MCF 10A (cell line): ENCODE results near the gene NR3C1. TPM values are rescaled to one million over a fixed set of nuclear protein-coding genes. Genes with fewer than 3 reads are reported as not detected.

ENCODE experiments used
- BruUV-seq: library from RNA; stranded (reverse); fragments of 400-500 nt; replicated peaks from 2 replicates; lab custom pipeline; 2021; lab: Mats Ljungman, UMichigan
- CTCF ChIA-PET: fragments of 300-600 bp; sonication (Branson Sonifier 250); formaldehyde crosslinking; extraction: SDS; loops from one replicate; lab custom pipeline; 2021; ENCODE audit warnings: antibody characterized with exemption, inconsistent platforms; lab: Yijun Ruan, JAX
- POLR2A ChIA-PET: fragments of 300-600, 350-650 bp; sonication (Branson Sonifier 250); formaldehyde crosslinking; extraction: SDS; loops from one replicate; lab custom pipeline; 2020; ENCODE audit warnings: antibody characterized with exemption, inconsistent platforms; lab: Yijun Ruan, JAX
- DNase-seq: peaks from one replicate; pipeline ENCODE4 v3.0.0-alpha.2; 2018; ENCODE audit not compliant: unreplicated experiment
- H3K27ac Mint-ChIP-seq: one replicate; pipeline ENCODE4 v1.8.0; 2022; ENCODE audit warnings: mild to moderate bottlenecking, low read depth, mixed read lengths; ENCODE audit not compliant: unreplicated experiment
- H3K27me3 Mint-ChIP-seq: one replicate; pipeline ENCODE4 v1.8.0; 2022; ENCODE audit warnings: mixed read lengths; ENCODE audit not compliant: insufficient read depth, unreplicated experiment
- H3K36me3 Mint-ChIP-seq: one replicate; pipeline ENCODE4 v1.8.0; 2022; ENCODE audit warnings: mild to moderate bottlenecking, moderate library complexity, mixed read lengths; ENCODE audit not compliant: insufficient read depth, unreplicated experiment
- H3K4me1 Mint-ChIP-seq: one replicate; pipeline ENCODE4 v1.8.0; 2022; ENCODE audit warnings: mixed read lengths; ENCODE audit not compliant: insufficient read depth, unreplicated experiment
- H3K4me3 Mint-ChIP-seq: one replicate; pipeline ENCODE4 v1.8.0; 2022; ENCODE audit warnings: mild to moderate bottlenecking, moderate library complexity, mixed read lengths; ENCODE audit not compliant: unreplicated experiment
- H3K9me3 Mint-ChIP-seq: one replicate; pipeline ENCODE4 v1.8.0; 2022; ENCODE audit warnings: mixed read lengths; ENCODE audit not compliant: unreplicated experiment
- CTCF ChIP-seq: fragments of 200-600 bp; IDR thresholded peaks from one replicate; pipeline ENCODE4 v1.8.0; 2022; ENCODE audit warnings: antibody characterized with exemption, mild to moderate bottlenecking; ENCODE audit not compliant: unreplicated experiment
- intact Hi-C: fragments of 100-400 bp; cut with micrococcal nuclease; formaldehyde crosslinking; loops from 2 replicates; pipeline ENCODE4 v1.14.1; 2022
- total RNA-seq: library from RNA; stranded (reverse); gene quantifications from 2 replicates; pipeline ENCODE4 v1.2.3, GENCODE V29; 2022

The NR3C1 gene
- total RNA-seq, 1 experiment from 2014 or later, result 92.9 TPM

GRCh38 chr5:143390941-143391340, 12.5 kb downstream of the NR3C1 start:
- CTCF ChIA-PET, result interaction anchor here (0.6 to 0.8 kb wide), 2 partner anchors 15 to 97 kb away, joined by 3 read pairs; no protein-coding TSS in a partner anchor
- DNase-seq, result no peak
- Mint-ChIP-seq H3K9me3 (peaks cover 9% of the 10 kb centered on the region), H3K4me1 (peaks cover 60% of the 10 kb centered on the region), H3K27ac (no peak overlapping the region), H3K4me3 (no peak overlapping the region), H3K36me3 (peaks cover 13% of the 10 kb centered on the region), H3K27me3 (no peaks in the 10 kb centered on the region)
- BruUV-seq, result no TSS peak
- no peak for TF ChIP-seq CTCF
- intact Hi-C loops, result no loop called here
- POLR2A ChIA-PET, result interaction anchor here (0.6 to 8.8 kb wide), 15 partner anchors 9 to 780 kb away, joined by 3 to 116 read pairs (median 3); partner anchors contain the start of genes KCTD16, NR3C1 and YIPF5

- peaks cover 16% of the 10 kb centered on the region for H3K9me3 Mint-ChIP-seq
- H3K36me3 Mint-ChIP-seq, result peaks cover 14% of the 10 kb centered on the region
- TF ChIP-seq CTCF, result no peak
- no peak overlapping the region for H3K27ac Mint-ChIP-seq
- ChIA-PET POLR2A (interaction anchor here (0.6 to 8.8 kb wide), 11 partner anchors 11 to 780 kb away, joined by 3 to 116 read pairs (median 3); partner anchors contain the start of genes KCTD16, NR3C1 and YIPF5), CTCF (interaction anchor here (0.6 to 1.5 kb wide), 3 partner anchors 14 to 677 kb away, joined by 3 to 4 read pairs (median 3); no protein-coding TSS in a partner anchor)
- no TSS peak for BruUV-seq
- intact Hi-C loops, result no loop called here
- no peaks in the 10 kb centered on the region for H3K27me3 Mint-ChIP-seq
- no peak for DNase-seq
- peaks cover 54% of the 10 kb centered on the region for H3K4me1 Mint-ChIP-seq
- H3K4me3 Mint-ChIP-seq, result no peak overlapping the region
These were observed 13.2 kb downstream of the NR3C1 start for GRCh38 chr5:143390258-143390657.

GRCh38 chr5:143386725-143387124, 16.8 kb downstream of the NR3C1 start:
- H3K27me3 Mint-ChIP-seq, result no peaks in the 10 kb centered on the region
- H3K4me3 Mint-ChIP-seq, result no peak overlapping the region
- ChIA-PET POLR2A (interaction anchor here (1.6 to 2.3 kb wide), 2 partner anchors 10 to 12 kb away, joined by 4 to 8 read pairs; no protein-coding TSS in a partner anchor), CTCF (no interaction called here)
- peaks cover 32% of the 10 kb centered on the region for H3K4me1 Mint-ChIP-seq
- peak overlapping the region; percentile 36 for H3K27ac Mint-ChIP-seq
- H3K36me3 Mint-ChIP-seq, result peaks cover 32% of the 10 kb centered on the region
- H3K9me3 Mint-ChIP-seq, result peaks cover 20% of the 10 kb centered on the region
- intact Hi-C loops, result no loop called here
- TF ChIP-seq CTCF, result no peak
- DNase-seq, result no peak
- no TSS peak for BruUV-seq

- peaks cover 37% of the 10 kb centered on the region for H3K36me3 Mint-ChIP-seq
- peaks cover 32% of the 10 kb centered on the region for H3K4me1 Mint-ChIP-seq
- no peak overlapping the region for H3K4me3 Mint-ChIP-seq
- H3K27ac Mint-ChIP-seq, result no peak overlapping the region
- POLR2A ChIA-PET, result no interaction called here
- BruUV-seq, result no TSS peak
- H3K9me3 Mint-ChIP-seq, result peaks cover 20% of the 10 kb centered on the region
- DNase-seq, result no peak
- CTCF ChIA-PET, result no interaction called here
- intact Hi-C loops, result no loop called here
- H3K27me3 Mint-ChIP-seq, result no peaks in the 10 kb centered on the region
- TF ChIP-seq CTCF, result no peak
These were observed 18.4 kb downstream of the NR3C1 start for GRCh38 chr5:143384865-143385657.
